Fibroblast of mammary gland (primary cell): ENCODE data around the gene RBMS3.

Experiments used
- DNase-seq: peaks from one replicate; pipeline ENCODE4 v3.0.0-alpha.2; 2010; ENCODE audit warnings: low read depth
- H3K4me3 ChIP-seq: 2 replicates; pipeline ENCODE4 v1.5.1; 2011; ENCODE audit warnings: low read depth, mild to moderate bottlenecking, low read length, moderate library complexity; ENCODE audit not compliant: control insufficient read depth
- CTCF ChIP-seq: conservative IDR thresholded peaks from 2 replicates; pipeline ENCODE4 v1.5.1; 2011; ENCODE audit warnings: low read depth, low read length, inconsistent platforms; ENCODE audit not compliant: control insufficient read depth, insufficient read depth

RBMS3 gene

DNA sequence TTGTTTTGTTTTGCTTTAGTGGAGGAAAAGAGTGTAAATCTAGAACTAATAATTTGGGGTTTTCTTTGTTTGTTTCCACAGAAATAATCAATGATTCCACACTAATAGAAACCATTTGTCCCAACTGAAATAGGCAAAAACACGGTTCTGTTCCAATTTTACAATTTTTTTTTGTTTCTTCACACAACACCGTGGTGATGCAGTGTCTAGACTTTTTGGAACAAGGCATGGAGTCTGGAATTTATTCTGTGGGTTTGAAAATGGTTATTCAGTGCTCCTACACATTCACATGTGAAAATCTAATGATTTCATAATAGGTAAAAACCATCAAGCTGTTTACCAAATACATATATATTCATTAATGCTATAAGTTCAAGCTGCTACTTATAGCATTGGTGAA lies 696.5 kb downstream of the RBMS3 start:
- H3K4me3 ChIP-seq, result no peak overlapping the region
- TF ChIP-seq CTCF, result no peak

DNA sequence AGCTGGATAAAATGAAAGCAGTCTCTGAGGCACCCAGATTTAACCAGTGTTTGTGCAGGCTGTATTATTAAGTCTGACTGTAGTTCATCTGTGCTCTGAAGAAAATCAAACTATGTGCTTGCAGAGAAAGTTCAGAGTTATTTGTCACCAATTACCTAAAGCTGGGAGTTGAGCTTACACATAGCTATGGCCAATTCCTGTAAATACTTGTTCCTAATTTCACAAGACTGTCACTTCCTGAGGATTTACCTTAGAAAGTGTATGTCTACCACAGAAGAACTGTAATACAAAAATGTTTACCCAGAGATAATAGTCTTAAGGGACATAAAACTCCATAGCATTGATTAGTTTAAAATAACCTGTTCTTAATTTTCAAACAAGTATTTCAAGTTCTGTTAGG lies 697.2 kb downstream of the RBMS3 start:
- no peak overlapping the region for H3K4me3 ChIP-seq
- peak; percentile 2 for DNase-seq

More for the DNA sequence above, 696.5 kb downstream of the RBMS3 start:
- peak; percentile 21 for DNase-seq

GRCh38 chr3:29991198-29991597 lies 710.3 kb downstream of the RBMS3 start:
- no peak for TF ChIP-seq CTCF
- no peak for DNase-seq
- no peak overlapping the region for H3K4me3 ChIP-seq

More for the DNA sequence above, 697.2 kb downstream of the RBMS3 start:
- no peak for TF ChIP-seq CTCF

DNA sequence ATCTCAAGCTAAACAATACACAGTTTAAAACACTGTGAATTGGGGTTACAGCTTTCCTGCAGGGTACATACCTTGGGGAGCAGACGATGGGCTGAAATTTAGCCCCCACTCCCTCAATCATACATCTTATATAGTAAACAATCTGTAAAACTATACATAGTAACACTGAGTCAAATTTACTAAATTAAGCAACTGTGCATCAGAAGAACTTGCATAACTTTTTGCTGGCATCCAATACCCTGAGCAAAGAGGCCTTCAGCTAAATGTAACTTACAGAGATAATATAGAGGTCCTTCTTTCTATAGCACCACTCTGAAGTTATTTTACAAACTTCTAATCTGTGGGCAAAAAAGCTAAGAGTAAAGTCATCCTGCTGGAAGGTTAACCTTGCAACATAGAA lies 721.9 kb downstream of the RBMS3 start:
- no peak for TF ChIP-seq CTCF
- DNase-seq, result peak; percentile 8
- H3K4me3 ChIP-seq, result no peak overlapping the region

DNA sequence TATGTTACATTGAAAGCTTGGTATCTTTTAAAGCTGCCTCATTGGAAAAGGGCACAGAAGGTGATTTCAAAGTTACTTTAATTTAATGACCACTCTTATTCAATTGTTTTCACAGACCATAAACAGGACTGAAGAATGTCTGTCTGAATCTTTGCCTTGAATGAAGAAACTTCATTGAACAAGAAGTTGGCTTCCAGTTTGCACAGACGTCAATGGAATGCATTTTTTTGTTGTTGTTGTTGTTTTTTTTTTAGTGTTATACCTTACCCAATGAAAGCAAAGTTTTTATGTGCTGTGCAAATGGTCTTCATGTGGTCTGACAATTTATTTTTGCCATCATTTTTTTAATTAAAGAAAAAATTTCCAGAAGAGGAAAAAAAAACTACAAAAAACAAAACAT lies 722.9 kb downstream of the RBMS3 start:
- TF ChIP-seq CTCF, result no peak
- H3K4me3 ChIP-seq, result no peak overlapping the region
- no peak for DNase-seq

- peak; percentile 8 for DNase-seq
- no peak overlapping the region for H3K4me3 ChIP-seq
- no peak for TF ChIP-seq CTCF
Measured at GRCh38 chr3:30004481-30004880, 723.6 kb downstream of the RBMS3 start.

GRCh38 chr3:30006111-30006510 lies 725.2 kb downstream of the RBMS3 start:
- no peak for TF ChIP-seq CTCF
- DNase-seq, result peak; percentile 35
- no peak overlapping the region for H3K4me3 ChIP-seq
